GM04504 (cell line): ENCODE results near the gene HCN4.

Source experiments
- DNase-seq: peaks from one replicate; pipeline ENCODE4 v3.0.0-alpha.2; 2012; ENCODE audit warnings: low read depth

The HCN4 gene

GRCh38 chr15:73378089-73378488 is 9.3 kb upstream of the HCN4 start:
- no peak for DNase-seq

- no peak for DNase-seq
These were observed 7.1 kb upstream of the HCN4 start for GRCh38 chr15:73375755-73376305.

GRCh38 chr15:73375012-73375411 is 6.3 kb upstream of the HCN4 start:
- DNase-seq: no peak

- no peak for DNase-seq
These were observed 5.8 kb upstream of the HCN4 start for GRCh38 chr15:73374604-73375003.

- DNase-seq: no peak
These were observed 4.5 kb upstream of the HCN4 start for GRCh38 chr15:73373221-73373620.

- DNase-seq: no peak
These were observed 3.1 kb upstream of the HCN4 start for GRCh38 chr15:73371812-73372211.

- no peak for DNase-seq
These were observed 1.4 kb upstream of the HCN4 start for GRCh38 chr15:73370151-73370550.

- DNase-seq: no peak
These were observed 466 bp upstream of the HCN4 start for GRCh38 chr15:73369154-73369694.

GRCh38 chr15:73367624-73368300 is 996 bp downstream of the HCN4 start:
- DNase-seq: no peak

GRCh38 chr15:73366766-73367623 is 1.8 kb downstream of the HCN4 start:
- DNase-seq: no peak

GRCh38 chr15:73364070-73364469 is 4.7 kb downstream of the HCN4 start:
- no peak for DNase-seq

- no peak for DNase-seq
These were observed 5.9 kb downstream of the HCN4 start for GRCh38 chr15:73362900-73363299.

GRCh38 chr15:73361337-73361736 is 7.4 kb downstream of the HCN4 start:
- DNase-seq: no peak

- no peak for DNase-seq
These were observed 9.1 kb downstream of the HCN4 start for GRCh38 chr15:73359651-73360050.

- no peak for DNase-seq
These were observed 10.6 kb downstream of the HCN4 start for GRCh38 chr15:73357999-73358665.

- DNase-seq: no peak
These were observed 13.0 kb downstream of the HCN4 start for GRCh38 chr15:73355612-73356265.

GRCh38 chr15:73354241-73354640 is 14.5 kb downstream of the HCN4 start:
- no peak for DNase-seq

- no peak for DNase-seq
These were observed 15.0 kb downstream of the HCN4 start for GRCh38 chr15:73353734-73354133.

- no peak for DNase-seq
These were observed 16.7 kb downstream of the HCN4 start for GRCh38 chr15:73352082-73352481.

- no peak for DNase-seq
These were observed 19.6 kb downstream of the HCN4 start for GRCh38 chr15:73349191-73349590.

- DNase-seq: no peak
These were observed 21.9 kb downstream of the HCN4 start for GRCh38 chr15:73346735-73347312.
